HEK293T (cell line): ENCODE results near the gene DMD.

Experiments used
- BHLHE40 ChIP-seq: fragments of 450-650 bp; IDR thresholded peaks from 2 replicates; pipeline ENCODE4 v1.6.1; 2016; ENCODE audit warnings: mild to moderate bottlenecking, moderate library complexity, borderline replicate concordance
- ELF4 ChIP-seq: fragments of 450-650 bp; IDR thresholded peaks from 2 replicates; pipeline ENCODE4 v1.6.1; 2017; ENCODE audit warnings: antibody characterized with exemption
- FOXA1 ChIP-seq: fragments of 450-650 bp; IDR thresholded peaks from 2 replicates; pipeline ENCODE4 v1.6.1; 2016; ENCODE audit warnings: mild to moderate bottlenecking
- FOXK2 ChIP-seq: fragments of 450-650 bp; IDR thresholded peaks from 2 replicates; pipeline ENCODE4 v1.6.1; 2016; ENCODE audit warnings: mild to moderate bottlenecking
- FOXM1 ChIP-seq: fragments of 450-650 bp; IDR thresholded peaks from 2 replicates; pipeline ENCODE4 v1.6.1; 2017; ENCODE audit warnings: mild to moderate bottlenecking, borderline replicate concordance
- HDGF ChIP-seq: fragments of 450-650 bp; IDR thresholded peaks from 2 replicates; pipeline ENCODE4 v1.6.1; 2017; ENCODE audit warnings: antibody characterized with exemption, borderline replicate concordance
- L3MBTL2 ChIP-seq: fragments of 450-650 bp; conservative IDR thresholded peaks from 2 replicates; pipeline ENCODE4 v1.6.1; 2016; ENCODE audit warnings: mild to moderate bottlenecking
- NFRKB ChIP-seq: fragments of 450-650 bp; IDR thresholded peaks from 2 replicates; pipeline ENCODE4 v1.6.1; 2016; ENCODE audit warnings: mild to moderate bottlenecking, moderate library complexity
- SP1 ChIP-seq: fragments of 450-650 bp; IDR thresholded peaks from 2 replicates; pipeline ENCODE4 v1.6.1; 2017
- SUZ12 ChIP-seq: fragments of 450-650 bp; IDR thresholded peaks from 2 replicates; pipeline ENCODE4 v1.6.1; 2016; ENCODE audit warnings: mild to moderate bottlenecking
- TARDBP ChIP-seq: fragments of 450-650 bp; IDR thresholded peaks from 2 replicates; pipeline ENCODE4 v1.6.1; 2016
- ZNF384 ChIP-seq: fragments of 450-650 bp; IDR thresholded peaks from 2 replicates; pipeline ENCODE4 v1.6.1; 2016
- TF ChIP-seq, protein P1 (sequence below): fragments of 450-650 bp; IDR thresholded peaks from 2 replicates; pipeline ENCODE4 v1.6.1; 2016

DNA sequence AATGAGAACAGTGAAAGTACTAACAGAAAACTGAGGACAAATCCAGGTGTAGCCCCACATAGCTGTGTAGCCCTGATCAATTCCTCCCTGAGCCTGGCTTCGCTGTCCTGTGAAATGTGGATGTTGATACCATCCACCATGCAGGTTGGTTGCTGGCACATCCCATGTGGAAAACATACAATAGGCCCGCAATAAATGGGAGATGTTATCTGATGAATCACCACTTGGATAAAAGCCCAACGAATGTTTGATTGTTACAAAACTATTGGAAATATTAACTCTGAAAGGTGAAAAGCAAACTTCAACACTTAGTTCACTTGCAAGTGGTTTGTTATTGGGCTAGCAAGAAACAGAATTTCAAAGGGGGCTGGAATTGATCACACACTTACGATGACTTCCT is 1953.2 kb downstream of the DMD start:
- no peak for TF ChIP-seq NFRKB
- TF ChIP-seq BHLHE40, result no peak
- TF ChIP-seq ZNF384, result no peak
- no peak for TF ChIP-seq SP1
- no peak for TF ChIP-seq FOXA1
- TF ChIP-seq HDGF, result no peak
- TF ChIP-seq TARDBP, result no peak
- TF ChIP-seq FOXK2, result no peak
- no peak for TF ChIP-seq ELF4
- no peak for TF ChIP-seq SUZ12
- no peak for TF ChIP-seq FOXM1
- TF ChIP-seq, protein P1, sequence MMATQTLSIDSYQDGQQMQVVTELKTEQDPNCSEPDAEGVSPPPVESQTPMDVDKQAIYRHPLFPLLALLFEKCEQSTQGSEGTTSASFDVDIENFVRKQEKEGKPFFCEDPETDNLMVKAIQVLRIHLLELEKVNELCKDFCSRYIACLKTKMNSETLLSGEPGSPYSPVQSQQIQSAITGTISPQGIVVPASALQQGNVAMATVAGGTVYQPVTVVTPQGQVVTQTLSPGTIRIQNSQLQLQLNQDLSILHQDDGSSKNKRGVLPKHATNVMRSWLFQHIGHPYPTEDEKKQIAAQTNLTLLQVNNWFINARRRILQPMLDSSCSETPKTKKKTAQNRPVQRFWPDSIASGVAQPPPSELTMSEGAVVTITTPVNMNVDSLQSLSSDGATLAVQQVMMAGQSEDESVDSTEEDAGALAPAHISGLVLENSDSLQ, result no peak
- no peak for TF ChIP-seq L3MBTL2
